Neuronal stem cell (in vitro differentiated cells): Measurements from ENCODE around the gene MSH6.

Source experiments
- DNase-seq: peaks from one replicate; pipeline ENCODE4 v3.0.0-alpha.2; 2013; ENCODE audit warnings: low spot score
- H2AFZ ChIP-seq: one replicate; pipeline ENCODE4 v1.6.1; 2013; ENCODE audit warnings: mild to moderate bottlenecking, low read length, inconsistent platforms
- H2AK5ac ChIP-seq: 2 replicates; pipeline ENCODE4 v1.6.1; 2013; ENCODE audit warnings: low read depth, mild to moderate bottlenecking, inconsistent platforms, low read length, moderate library complexity, mixed read lengths
- H2BK120ac ChIP-seq: 2 replicates; pipeline ENCODE4 v1.6.1; 2013; ENCODE audit warnings: low read depth, mild to moderate bottlenecking, inconsistent platforms, low read length, moderate library complexity, mixed read lengths
- H2BK12ac ChIP-seq: one replicate; pipeline ENCODE4 v1.6.1; 2013; ENCODE audit warnings: low read length, inconsistent platforms
- H2BK15ac ChIP-seq: 2 replicates; pipeline ENCODE4 v1.6.1; 2013; ENCODE audit warnings: mild to moderate bottlenecking, low read length, inconsistent platforms, mixed read lengths
- H2BK5ac ChIP-seq: one replicate; pipeline ENCODE4 v1.6.1; 2013; ENCODE audit warnings: inconsistent platforms, mild to moderate bottlenecking, low read length, moderate library complexity
- H3K14ac ChIP-seq: one replicate; pipeline ENCODE4 v1.6.1; 2013; ENCODE audit warnings: low read length, inconsistent platforms
- H3K18ac ChIP-seq: 2 replicates; pipeline ENCODE4 v1.6.1; 2013; ENCODE audit warnings: low read length, inconsistent platforms
- H3K23ac ChIP-seq: 2 replicates; pipeline ENCODE4 v1.6.1; 2013; ENCODE audit warnings: low read depth, mild to moderate bottlenecking, mixed read lengths, low read length, inconsistent platforms; ENCODE audit not compliant: poor library complexity
- H3K27ac ChIP-seq: replicated peaks from 3 replicates; pipeline ENCODE4 v1.5.1; 2013; ENCODE audit warnings: low read length, inconsistent platforms
- H3K27me3 ChIP-seq, 3 experiments: 2 replicates each; pipeline ENCODE4 v1.6.1; 2013; ENCODE audit warnings: low read length in 3 of 3, mild to moderate bottlenecking in 2 of 3, inconsistent platforms in 1 of 3, low read depth in 1 of 3, mixed read lengths in 1 of 3, moderate library complexity in 1 of 3; ENCODE audit not compliant: control insufficient read depth in 3 of 3, insufficient read depth in 3 of 3
- H3K36me3 ChIP-seq, 2 donors: replicated peaks in 1 of 2; 2 replicates each; pipeline ENCODE4 v1.6.1; 2013; ENCODE audit warnings: low read length in 2 of 2; ENCODE audit not compliant: control insufficient read depth in 2 of 2, insufficient read depth in 2 of 2
- H3K4ac ChIP-seq: 2 replicates; pipeline ENCODE4 v1.6.1; 2013; ENCODE audit warnings: inconsistent platforms, mild to moderate bottlenecking, low read length, moderate library complexity
- H3K4me1 ChIP-seq, 2 donors: 1 replicate in 1 of 2; 2 replicates in 1 of 2; pipeline ENCODE4 v1.6.1; 2013; ENCODE audit warnings: low read length in 2 of 2, low read depth in 1 of 2; ENCODE audit not compliant: control insufficient read depth in 2 of 2, insufficient read depth in 1 of 2
- H3K4me2 ChIP-seq: one replicate; pipeline ENCODE4 v1.6.1; 2013; ENCODE audit warnings: mild to moderate bottlenecking, low read length, inconsistent platforms; ENCODE audit not compliant: insufficient read depth, poor library complexity, severe bottlenecking
- H3K4me3 ChIP-seq, 2 donors: 2 replicates each; pipeline ENCODE4 v1.5.1; 2013; ENCODE audit warnings: low read length in 2 of 2, mild to moderate bottlenecking in 2 of 2, inconsistent platforms in 1 of 2, moderate library complexity in 1 of 2
- H3K79me1 ChIP-seq: one replicate; pipeline ENCODE4 v1.6.1; 2013; ENCODE audit warnings: low read depth, mild to moderate bottlenecking, inconsistent platforms, low read length, moderate library complexity
- H3K9ac ChIP-seq: one replicate; pipeline ENCODE4 v1.6.1; 2013; ENCODE audit warnings: mild to moderate bottlenecking, low read depth, low read length, inconsistent platforms; ENCODE audit not compliant: poor library complexity
- H3K9me3 ChIP-seq, 2 donors: replicated peaks in 1 of 2; 2 replicates each; pipeline versions ENCODE3 to v1.6.1; 2013; ENCODE audit warnings: low read length in 2 of 2, mild to moderate bottlenecking in 2 of 2, inconsistent platforms in 1 of 2, low read depth in 1 of 2, mixed read lengths in 1 of 2, moderate library complexity in 1 of 2; ENCODE audit not compliant: control insufficient read depth in 2 of 2, insufficient read depth in 1 of 2
- H4K8ac ChIP-seq: one replicate; pipeline ENCODE4 v1.6.1; 2013; ENCODE audit warnings: low read depth, mild to moderate bottlenecking, inconsistent platforms, low read length, moderate library complexity
- H4K91ac ChIP-seq: one replicate; pipeline ENCODE4 v1.6.1; 2013; ENCODE audit warnings: low read length, low read depth, mild to moderate bottlenecking, inconsistent platforms; ENCODE audit not compliant: poor library complexity
- WGBS, 2 donors: extraction: QIAGEN DNeasy Blood & Tissue Kit; methylation state at CpG; one replicate each; pipeline ENCODE4 v1.1.7; 2013; ENCODE audit warnings: missing lambda C conversion rate in 2 of 2, mixed read lengths in 1 of 2; ENCODE audit not compliant: insufficient read length in 2 of 2, insufficient replicate concordance in 1 of 2; ENCODE audit errors: extremely low coverage in 2 of 2; 5-methylcytosine and 5-hydroxymethylcytosine counted together

The MSH6 gene

DNA sequence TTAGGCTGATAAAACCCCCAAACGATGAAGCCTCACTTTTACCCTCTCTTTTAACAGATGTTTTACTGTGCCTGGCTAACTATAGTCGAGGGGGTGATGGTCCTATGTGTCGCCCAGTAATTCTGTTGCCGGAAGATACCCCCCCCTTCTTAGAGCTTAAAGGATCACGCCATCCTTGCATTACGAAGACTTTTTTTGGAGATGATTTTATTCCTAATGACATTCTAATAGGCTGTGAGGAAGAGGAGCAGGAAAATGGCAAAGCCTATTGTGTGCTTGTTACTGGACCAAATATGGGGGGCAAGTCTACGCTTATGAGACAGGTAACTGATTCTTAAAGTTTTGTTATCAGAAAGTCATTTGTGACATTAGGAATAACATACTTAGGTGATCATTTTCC, 20.4 kb downstream of the MSH6 start:
- Histone ChIP-seq H3K4me1 (no peaks in the 10 kb centered on the region), H4K91ac (no peak overlapping the region), H3K18ac (no peak overlapping the region), H3K9me3 (peaks cover 6 to 39% of the 10 kb centered on the region in 2 donors), H3K9ac (no peak overlapping the region), H4K8ac (no peak overlapping the region), H2BK120ac (no peak overlapping the region), H3K79me1 (peaks cover 5% of the 10 kb centered on the region), H2AFZ (no peak overlapping the region), H2BK15ac (no peak overlapping the region), H3K4ac (no peak overlapping the region), H3K4me2 (no peak overlapping the region), H2BK5ac (no peak overlapping the region), H3K27ac (no peak overlapping the region), H3K27me3 (no peaks in the 10 kb centered on the region), H3K4me3 (no peak overlapping the region), H3K36me3 (peaks cover 54 to 100% of the 10 kb centered on the region in 2 donors), H2BK12ac (no peak overlapping the region), H2AK5ac (no peak overlapping the region), H3K14ac (no peak overlapping the region), H3K23ac (no peak overlapping the region)
- DNase-seq, result no peak
- no CpG with 5 or more reads among the region's 7 CpGs for WGBS, 2 donors

DNA sequence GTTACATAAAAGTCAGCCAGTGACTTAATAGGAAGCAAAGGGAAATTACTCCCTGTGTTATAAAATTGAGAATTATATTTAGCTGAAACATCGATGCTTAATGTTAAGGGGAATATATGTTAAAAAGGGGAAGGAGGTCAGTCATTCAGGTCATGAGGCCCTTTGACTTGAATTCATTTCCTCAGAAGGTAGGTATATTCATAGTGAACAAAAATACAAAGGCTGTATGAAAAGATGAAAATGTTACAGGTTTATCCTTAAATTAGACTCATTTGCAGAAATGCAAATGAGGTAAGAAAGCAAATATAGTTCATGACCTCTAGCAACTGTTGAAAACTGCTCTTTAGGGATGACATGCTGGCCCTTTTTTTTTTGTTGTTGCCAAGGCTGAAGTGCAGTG, 20.8 kb downstream of the MSH6 start:
- Histone ChIP-seq H3K4me2 (no peak overlapping the region), H3K9ac (no peak overlapping the region), H3K18ac (no peak overlapping the region), H2AK5ac (no peak overlapping the region), H3K36me3 (peaks cover 51 to 100% of the 10 kb centered on the region in 2 donors), H3K9me3 (peaks cover 6 to 39% of the 10 kb centered on the region in 2 donors), H2BK5ac (no peak overlapping the region), H3K27me3 (no peaks in the 10 kb centered on the region), H3K14ac (no peak overlapping the region), H4K8ac (no peak overlapping the region), H3K4me3 (no peak overlapping the region), H2BK12ac (no peak overlapping the region), H2BK15ac (no peak overlapping the region), H3K4ac (no peak overlapping the region), H3K4me1 (no peaks in the 10 kb centered on the region), H2BK120ac (no peak overlapping the region), H3K79me1 (peaks cover 5% of the 10 kb centered on the region), H3K23ac (no peak overlapping the region), H4K91ac (no peak overlapping the region), H2AFZ (no peak overlapping the region), H3K27ac (no peak overlapping the region)
- no CpG with 5 or more reads among the region's 1 CpG for WGBS, 2 donors
- no peak for DNase-seq

DNA sequence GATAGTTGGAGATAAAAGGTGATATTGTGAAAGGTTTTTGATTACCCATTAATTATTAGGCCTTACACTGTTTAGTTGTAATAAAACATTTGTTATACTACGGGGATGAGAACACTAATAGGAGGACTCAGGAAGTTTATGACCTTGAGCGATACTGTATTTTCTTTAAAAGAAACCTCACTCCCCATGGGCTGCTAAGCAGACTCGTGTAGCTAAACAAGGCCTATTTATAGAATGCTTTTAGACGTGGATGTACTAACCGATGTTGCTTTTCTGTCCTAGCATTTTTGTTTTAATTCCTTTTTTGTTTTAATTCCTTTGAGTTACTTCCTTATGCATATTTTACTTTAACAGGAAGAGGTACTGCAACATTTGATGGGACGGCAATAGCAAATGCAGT, 22.9 kb downstream of the MSH6 start:
- Histone ChIP-seq H2AK5ac (no peak overlapping the region), H3K9me3 (peaks cover 6 to 30% of the 10 kb centered on the region in 2 donors), H2BK120ac (no peak overlapping the region), H2BK12ac (no peak overlapping the region), H3K9ac (no peak overlapping the region), H3K14ac (no peak overlapping the region), H3K4me2 (no peak overlapping the region), H3K4me3 (no peak overlapping the region), H2BK15ac (no peak overlapping the region), H2BK5ac (no peak overlapping the region), H4K91ac (no peak overlapping the region), H3K4me1 (no peaks in the 10 kb centered on the region), H3K18ac (no peak overlapping the region), H2AFZ (no peak overlapping the region), H4K8ac (no peak overlapping the region), H3K27me3 (no peaks in the 10 kb centered on the region), H3K4ac (no peak overlapping the region), H3K36me3 (peaks cover 32 to 100% of the 10 kb centered on the region in 2 donors), H3K79me1 (peaks cover 5% of the 10 kb centered on the region), H3K23ac (no peak overlapping the region), H3K27ac (no peak overlapping the region)
- no peak for DNase-seq
- no CpG with 5 or more reads among the region's 6 CpGs for WGBS, 2 donors

DNA sequence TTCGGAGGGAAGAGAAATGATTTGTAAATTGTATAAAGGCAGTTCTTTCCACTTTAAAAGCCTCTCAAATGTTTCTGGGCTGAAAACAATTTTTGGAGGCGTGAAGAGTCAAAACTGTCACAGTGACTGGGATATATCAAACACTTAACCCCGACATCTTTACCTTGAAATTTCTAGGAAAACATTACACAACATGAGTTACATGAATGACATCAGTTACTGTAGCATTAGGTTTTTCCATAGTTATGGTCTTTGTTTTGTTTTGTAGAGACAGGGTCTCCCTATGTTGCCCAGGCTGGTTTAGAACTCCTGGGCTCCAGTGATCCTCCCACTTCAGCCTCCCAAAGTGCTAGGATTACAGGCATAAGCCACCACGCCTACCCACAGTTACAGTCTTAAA, 25.7 kb downstream of the MSH6 start:
- H3K18ac ChIP-seq, result no peak overlapping the region
- no peak overlapping the region for H2AK5ac ChIP-seq
- no peak overlapping the region for H2BK12ac ChIP-seq
- H3K4ac ChIP-seq, result no peak overlapping the region
- no peak overlapping the region for H3K27ac ChIP-seq
- H3K4me3 ChIP-seq, result no peak overlapping the region
- DNase-seq, result no peak
- no peak overlapping the region for H2BK120ac ChIP-seq
- H3K9ac ChIP-seq, result no peak overlapping the region
- H2BK15ac ChIP-seq, result no peak overlapping the region
- peaks cover 2% of the 10 kb centered on the region for H3K79me1 ChIP-seq
- no peak overlapping the region for H3K23ac ChIP-seq
- H3K36me3 ChIP-seq, result peaks cover 15 to 98% of the 10 kb centered on the region in 2 donors
- no peaks in the 10 kb centered on the region for H3K27me3 ChIP-seq
- no peak overlapping the region for H3K4me2 ChIP-seq
- no peak overlapping the region for H2AFZ ChIP-seq
- H2BK5ac ChIP-seq, result no peak overlapping the region
- no CpG with 5 or more reads among the region's 4 CpGs for WGBS, 2 donors
- peaks cover 0 to 3% of the 10 kb centered on the region in 2 donors for H3K9me3 ChIP-seq
- no peak overlapping the region for H4K91ac ChIP-seq
- no peaks in the 10 kb centered on the region for H3K4me1 ChIP-seq
- no peak overlapping the region for H4K8ac ChIP-seq
- H3K14ac ChIP-seq, result no peak overlapping the region
